Transverse colon (tissue), 4 donors: ENCODE measurements around the gene RNF152.

Experiments used
- EP300 ChIP-seq: sonication (generic); formaldehyde crosslinking; IDR thresholded peaks from one replicate; pipeline ENCODE4 v1.6.1; 2017; ENCODE audit warnings: antibody characterized with exemption, low read depth
- POLR2A ChIP-seq: fragments of 450-650 bp; IDR thresholded peaks from one replicate; pipeline ENCODE4 v1.6.1; 2016; ENCODE audit warnings: antibody characterized with exemption, mild to moderate bottlenecking, moderate library complexity
- POLR2AphosphoS5 ChIP-seq, 3 donors: sonication (generic); formaldehyde crosslinking; IDR thresholded peaks; one replicate each; pipeline ENCODE4 v1.6.1; 2016; ENCODE audit warnings: antibody characterized with exemption in 3 of 3
- TF ChIP-seq, protein P1 (sequence below), 5 experiments: fragments of 200-600 bp in 3 of 5; fragments of 450-650 bp in 2 of 5; sonication (generic) in 3 of 5; IDR thresholded peaks; 1 replicate in 2 of 5; 2 replicates in 3 of 5; pipeline ENCODE4 v1.5.1; 2016 to 2017; ENCODE audit warnings: antibody characterized with exemption in 5 of 5, inconsistent platforms in 3 of 5, mild to moderate bottlenecking in 2 of 5, moderate library complexity in 1 of 5

- TF ChIP-seq, protein P1, sequence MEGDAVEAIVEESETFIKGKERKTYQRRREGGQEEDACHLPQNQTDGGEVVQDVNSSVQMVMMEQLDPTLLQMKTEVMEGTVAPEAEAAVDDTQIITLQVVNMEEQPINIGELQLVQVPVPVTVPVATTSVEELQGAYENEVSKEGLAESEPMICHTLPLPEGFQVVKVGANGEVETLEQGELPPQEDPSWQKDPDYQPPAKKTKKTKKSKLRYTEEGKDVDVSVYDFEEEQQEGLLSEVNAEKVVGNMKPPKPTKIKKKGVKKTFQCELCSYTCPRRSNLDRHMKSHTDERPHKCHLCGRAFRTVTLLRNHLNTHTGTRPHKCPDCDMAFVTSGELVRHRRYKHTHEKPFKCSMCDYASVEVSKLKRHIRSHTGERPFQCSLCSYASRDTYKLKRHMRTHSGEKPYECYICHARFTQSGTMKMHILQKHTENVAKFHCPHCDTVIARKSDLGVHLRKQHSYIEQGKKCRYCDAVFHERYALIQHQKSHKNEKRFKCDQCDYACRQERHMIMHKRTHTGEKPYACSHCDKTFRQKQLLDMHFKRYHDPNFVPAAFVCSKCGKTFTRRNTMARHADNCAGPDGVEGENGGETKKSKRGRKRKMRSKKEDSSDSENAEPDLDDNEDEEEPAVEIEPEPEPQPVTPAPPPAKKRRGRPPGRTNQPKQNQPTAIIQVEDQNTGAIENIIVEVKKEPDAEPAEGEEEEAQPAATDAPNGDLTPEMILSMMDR (IDR thresholded peaks at IDR 0.05): no peak
- TF ChIP-seq POLR2AphosphoS5 (IDR thresholded peaks at IDR 0.05) (no peak), POLR2A (no peak), EP300 (no peak)
Measured at GRCh38 chr18:61772293-61772848, 120.4 kb downstream of the RNF152 start.
